Measurements from ENCODE around the gene TFIP11. TPM values are rescaled to one million over a fixed set of nuclear protein-coding genes. Genes with fewer than 3 reads are reported as not detected.

Gene TFIP11
- total RNA-seq, 1 experiment from 2014 or later: 26.9 TPM

GRCh38 chr22:26479043-26479791 is 33.1 kb downstream of the TFIP11 start (continued):
- TF ChIP-seq AR (CRISPR knock-in tag; IDR thresholded peaks at IDR 0.05) (no peak), MLX (CRISPR knock-in tag; IDR thresholded peaks at IDR 0.05) (no peak), AFF4 (CRISPR knock-in tag; IDR thresholded peaks at IDR 0.05; ENCODE audit: borderline replicate concordance) (no peak), ARID4B (CRISPR knock-in tag; IDR thresholded peaks at IDR 0.05; ENCODE audit: borderline replicate concordance) (no peak)

- CTCF ChIA-PET: no interaction called here
- Mint-ChIP-seq H3K4me3 (no peak overlapping the region), H3K27ac (no peak overlapping the region), H3K4me1 (peaks cover 26% of the 10 kb centered on the region), H3K36me3 (peaks cover 62% of the 10 kb centered on the region), H3K9me3 (no peaks in the 10 kb centered on the region), H3K27me3 (ENCODE audit: low read depth) (no peaks in the 10 kb centered on the region)
- ATAC-seq (no peak), DNase-seq (ENCODE audit: low spot score) (no peak)
- POLR2A ChIA-PET: no interaction called here
- no peak for TF ChIP-seq ZNF263 (CRISPR knock-in tag; IDR thresholded peaks at IDR 0.05; ENCODE audit: low read depth)
- no peak for TF ChIP-seq SOX15 (CRISPR knock-in tag; IDR thresholded peaks at IDR 0.05)
- no peak for TF ChIP-seq KAT7 (CRISPR knock-in tag; IDR thresholded peaks at IDR 0.05; ENCODE audit: borderline replicate concordance)
- no peak for TF ChIP-seq ZNF138 (CRISPR knock-in tag; conservative IDR thresholded peaks at IDR 0.05)
Measured at GRCh38 chr22:26477341-26477731, 34.9 kb downstream of the TFIP11 start.

- Mint-ChIP-seq H3K36me3 (peaks cover 66% of the 10 kb centered on the region), H3K27ac (no peak overlapping the region), H3K4me3 (no peak overlapping the region), H3K27me3 (ENCODE audit: low read depth) (no peaks in the 10 kb centered on the region), H3K9me3 (no peaks in the 10 kb centered on the region), H3K4me1 (peaks cover 21% of the 10 kb centered on the region)
- ChIA-PET POLR2A (no interaction called here), CTCF (no interaction called here)
- DNase-seq (ENCODE audit: low spot score): no peak
- no peak for ATAC-seq
- TF ChIP-seq E2F5 (CRISPR knock-in tag; IDR thresholded peaks at IDR 0.05): no peak
- no peak for TF ChIP-seq FOXP4 (CRISPR knock-in tag; IDR thresholded peaks at IDR 0.05)
- TF ChIP-seq ZNF416 (CRISPR knock-in tag; IDR thresholded peaks at IDR 0.05): no peak
- no peak for TF ChIP-seq CREM (CRISPR knock-in tag; IDR thresholded peaks at IDR 0.05)
- no peak for TF ChIP-seq ETV6 (CRISPR knock-in tag; IDR thresholded peaks at IDR 0.05)
- no peak for TF ChIP-seq ZNF512 (CRISPR knock-in tag; IDR thresholded peaks at IDR 0.05; ENCODE audit: borderline replicate concordance)
Measured at GRCh38 chr22:26476705-26477340, 35.5 kb downstream of the TFIP11 start.
